Measurements from ENCODE around the gene MMD.

DNA sequence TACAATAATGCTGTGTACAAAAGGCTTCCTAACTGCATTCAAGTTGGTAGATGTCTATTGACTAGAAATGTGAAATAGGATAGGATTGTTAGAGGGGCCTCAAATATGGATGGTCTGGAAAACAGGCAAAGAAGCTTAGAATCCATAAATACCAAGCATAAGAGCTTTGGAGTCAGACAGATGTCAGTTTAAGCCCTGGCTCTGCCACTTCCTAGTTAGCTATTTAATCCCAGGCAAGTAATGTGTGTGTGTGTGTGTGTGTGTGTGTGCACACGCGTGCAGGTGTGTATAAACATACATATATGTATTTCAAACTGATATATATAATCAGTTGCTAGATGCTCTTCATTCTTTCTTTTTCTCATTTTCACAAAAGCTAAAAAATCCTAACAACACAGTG is 66.7 kb downstream of the MMD start:
- TF ChIP-seq, protein P1, sequence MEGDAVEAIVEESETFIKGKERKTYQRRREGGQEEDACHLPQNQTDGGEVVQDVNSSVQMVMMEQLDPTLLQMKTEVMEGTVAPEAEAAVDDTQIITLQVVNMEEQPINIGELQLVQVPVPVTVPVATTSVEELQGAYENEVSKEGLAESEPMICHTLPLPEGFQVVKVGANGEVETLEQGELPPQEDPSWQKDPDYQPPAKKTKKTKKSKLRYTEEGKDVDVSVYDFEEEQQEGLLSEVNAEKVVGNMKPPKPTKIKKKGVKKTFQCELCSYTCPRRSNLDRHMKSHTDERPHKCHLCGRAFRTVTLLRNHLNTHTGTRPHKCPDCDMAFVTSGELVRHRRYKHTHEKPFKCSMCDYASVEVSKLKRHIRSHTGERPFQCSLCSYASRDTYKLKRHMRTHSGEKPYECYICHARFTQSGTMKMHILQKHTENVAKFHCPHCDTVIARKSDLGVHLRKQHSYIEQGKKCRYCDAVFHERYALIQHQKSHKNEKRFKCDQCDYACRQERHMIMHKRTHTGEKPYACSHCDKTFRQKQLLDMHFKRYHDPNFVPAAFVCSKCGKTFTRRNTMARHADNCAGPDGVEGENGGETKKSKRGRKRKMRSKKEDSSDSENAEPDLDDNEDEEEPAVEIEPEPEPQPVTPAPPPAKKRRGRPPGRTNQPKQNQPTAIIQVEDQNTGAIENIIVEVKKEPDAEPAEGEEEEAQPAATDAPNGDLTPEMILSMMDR (IDR thresholded peaks at IDR 0.05), result no peak
- TF ChIP-seq POLR2AphosphoS5 (IDR thresholded peaks at IDR 0.05; ENCODE audit: insufficient read depth in 1 of 2, low read depth in 1 of 2), result no peak

All from vagina (tissue), 2 donors.